ENCODE measurements around the gene ADRA1B.

GRCh38 chr5:159982421-159983173, 66.3 kb downstream of the ADRA1B start:
- no peak for TF ChIP-seq POLR2A (IDR thresholded peaks at IDR 0.05; ENCODE audit: low read length)
- no peak for TF ChIP-seq GATA1 (IDR thresholded peaks at IDR 0.05; ENCODE audit: low read depth, low read length)
